ENCODE data around the gene C19orf25.

DNA sequence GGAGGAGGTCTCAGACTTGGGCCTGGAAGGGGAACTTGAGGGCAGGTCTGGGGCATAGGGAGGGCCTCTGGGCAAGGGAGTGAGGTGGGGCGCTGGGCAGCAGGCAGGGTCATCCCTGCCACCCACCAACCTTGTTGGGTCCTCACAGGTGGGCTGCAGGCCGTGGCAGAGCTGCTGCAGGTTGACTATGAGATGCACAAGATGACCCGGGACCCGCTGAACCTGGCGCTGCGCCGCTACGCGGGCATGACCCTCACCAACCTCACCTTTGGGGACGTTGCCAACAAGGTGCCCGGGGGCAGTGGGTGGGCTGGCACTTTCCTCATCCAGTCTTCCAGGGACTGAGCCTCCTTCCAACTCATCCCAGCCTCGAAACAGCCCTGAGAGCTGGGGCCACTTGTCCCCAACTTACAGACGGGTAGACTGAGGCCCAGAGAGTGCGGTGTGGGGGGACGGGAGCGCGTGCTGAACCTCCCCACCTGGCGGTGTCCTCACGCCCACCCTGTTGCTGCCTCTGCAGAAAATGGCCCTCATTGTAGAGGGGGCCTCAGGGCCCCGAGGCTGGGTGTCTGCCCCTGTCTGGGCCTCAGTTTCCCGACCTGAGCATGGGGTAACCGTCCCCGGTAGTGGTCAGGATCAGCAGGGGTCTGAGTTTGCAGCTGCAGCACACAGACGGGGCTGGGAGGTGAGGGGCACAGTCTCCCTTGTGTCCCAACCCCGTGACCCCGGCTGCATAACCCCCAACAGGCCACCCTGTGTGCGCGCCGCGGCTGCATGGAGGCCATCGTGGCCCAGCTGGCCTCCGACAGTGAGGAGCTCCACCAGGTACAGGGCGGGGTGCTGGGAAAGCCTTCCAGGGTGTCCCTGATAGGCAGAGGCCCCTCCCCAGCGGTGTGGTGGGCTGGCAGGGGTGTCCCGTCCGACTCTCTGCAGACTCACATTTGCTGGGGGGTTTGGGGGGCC, 18.7 kb downstream of the C19orf25 start:
- TF ChIP-seq EZH2 (IDR thresholded peaks at IDR 0.05; ENCODE audit: low read length, missing control alignments), result no peak
- TF ChIP-seq, protein P1, sequence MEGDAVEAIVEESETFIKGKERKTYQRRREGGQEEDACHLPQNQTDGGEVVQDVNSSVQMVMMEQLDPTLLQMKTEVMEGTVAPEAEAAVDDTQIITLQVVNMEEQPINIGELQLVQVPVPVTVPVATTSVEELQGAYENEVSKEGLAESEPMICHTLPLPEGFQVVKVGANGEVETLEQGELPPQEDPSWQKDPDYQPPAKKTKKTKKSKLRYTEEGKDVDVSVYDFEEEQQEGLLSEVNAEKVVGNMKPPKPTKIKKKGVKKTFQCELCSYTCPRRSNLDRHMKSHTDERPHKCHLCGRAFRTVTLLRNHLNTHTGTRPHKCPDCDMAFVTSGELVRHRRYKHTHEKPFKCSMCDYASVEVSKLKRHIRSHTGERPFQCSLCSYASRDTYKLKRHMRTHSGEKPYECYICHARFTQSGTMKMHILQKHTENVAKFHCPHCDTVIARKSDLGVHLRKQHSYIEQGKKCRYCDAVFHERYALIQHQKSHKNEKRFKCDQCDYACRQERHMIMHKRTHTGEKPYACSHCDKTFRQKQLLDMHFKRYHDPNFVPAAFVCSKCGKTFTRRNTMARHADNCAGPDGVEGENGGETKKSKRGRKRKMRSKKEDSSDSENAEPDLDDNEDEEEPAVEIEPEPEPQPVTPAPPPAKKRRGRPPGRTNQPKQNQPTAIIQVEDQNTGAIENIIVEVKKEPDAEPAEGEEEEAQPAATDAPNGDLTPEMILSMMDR (conservative IDR thresholded peaks at IDR 0.05 in 1 of 2, IDR thresholded peaks at IDR 0.05 in 1 of 2; ENCODE audit: low read depth in 1 of 2, low read length in 2 of 2), result no peak
